ENCODE measurements around the gene AHDC1.

Gene AHDC1

DNA sequence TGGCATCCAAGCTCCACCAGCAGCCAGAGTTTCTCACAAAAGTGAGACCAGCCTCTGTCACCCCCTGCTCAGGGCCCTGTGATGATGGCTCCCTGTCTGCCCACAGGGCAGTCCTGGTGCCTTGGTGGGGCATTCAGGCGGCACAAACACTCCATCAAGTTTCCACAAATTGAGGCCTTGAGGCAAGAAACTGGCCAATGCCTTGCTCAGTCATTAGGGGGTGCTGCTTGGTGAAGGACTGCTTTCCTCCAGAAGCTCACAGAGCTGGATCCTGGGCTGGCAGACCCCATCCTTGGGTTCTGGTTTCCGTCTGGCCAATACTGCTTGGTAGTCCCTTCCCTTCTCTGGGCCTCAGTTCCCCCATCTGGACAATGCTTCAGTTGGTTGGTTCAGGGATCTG is 12.5 kb upstream of the AHDC1 start:
- no peak for DNase-seq (ENCODE audit: low spot score)
- TF ChIP-seq CTCF (IDR thresholded peaks at IDR 0.05; ENCODE audit: extremely low read depth, missing control alignments) = no peak

DNA sequence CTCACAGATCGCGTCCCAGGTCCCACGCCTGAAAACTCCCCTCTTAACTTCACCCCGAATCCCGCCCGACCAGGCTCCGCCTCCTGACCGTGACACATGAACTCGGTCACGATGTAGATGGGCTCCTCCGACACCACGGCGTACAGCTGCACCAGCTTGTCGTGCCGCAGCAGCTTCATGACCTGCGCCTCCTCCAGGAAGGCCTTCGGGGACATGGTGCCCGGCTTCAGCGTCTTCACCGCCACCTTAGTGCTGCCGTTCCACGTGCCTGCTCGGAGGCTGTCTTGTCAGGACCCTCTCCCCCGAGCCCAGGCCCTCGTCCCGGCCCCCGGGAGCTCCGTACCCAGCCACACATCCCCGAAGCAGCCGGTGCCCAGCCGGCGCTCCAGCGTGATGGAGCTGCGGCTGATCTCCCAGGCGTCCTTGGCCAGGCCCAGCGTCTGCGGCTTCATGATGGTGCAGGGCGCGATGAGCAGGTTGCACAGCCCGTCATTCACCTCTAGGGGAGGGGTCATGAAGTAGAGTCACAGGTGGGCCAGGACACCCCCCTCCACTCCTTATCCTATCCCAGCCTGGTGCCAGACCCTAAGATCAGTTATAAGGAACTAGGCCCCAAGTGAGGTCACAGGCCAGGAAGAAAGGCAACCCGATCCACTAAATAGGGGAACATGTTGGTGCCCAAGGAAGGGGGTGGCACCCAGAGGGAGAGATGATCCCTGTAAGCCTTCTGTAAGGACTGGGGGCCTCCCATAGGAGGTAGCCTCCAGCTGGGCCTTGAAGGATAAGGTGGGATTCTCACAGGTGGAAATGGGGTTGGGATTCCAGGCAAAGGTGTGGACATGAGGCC is 11.6 kb upstream of the AHDC1 start:
- no peak for TF ChIP-seq CTCF (IDR thresholded peaks at IDR 0.05; ENCODE audit: extremely low read depth, missing control alignments)

GRCh38 chr1:27614625-27615344 is 10.8 kb upstream of the AHDC1 start:
- TF ChIP-seq CTCF (IDR thresholded peaks at IDR 0.05; ENCODE audit: extremely low read depth, missing control alignments) = no peak
- DNase-seq (ENCODE audit: low spot score) = no peak

More for the DNA sequence above, 11.6 kb upstream of the AHDC1 start:
- DNase-seq (ENCODE audit: low spot score) = no peak

- DNase-seq (ENCODE audit: low spot score) = no peak
- TF ChIP-seq CTCF (IDR thresholded peaks at IDR 0.05; ENCODE audit: extremely low read depth, missing control alignments) = no peak
These were observed 10.2 kb upstream of the AHDC1 start for GRCh38 chr1:27614043-27614624.

DNA sequence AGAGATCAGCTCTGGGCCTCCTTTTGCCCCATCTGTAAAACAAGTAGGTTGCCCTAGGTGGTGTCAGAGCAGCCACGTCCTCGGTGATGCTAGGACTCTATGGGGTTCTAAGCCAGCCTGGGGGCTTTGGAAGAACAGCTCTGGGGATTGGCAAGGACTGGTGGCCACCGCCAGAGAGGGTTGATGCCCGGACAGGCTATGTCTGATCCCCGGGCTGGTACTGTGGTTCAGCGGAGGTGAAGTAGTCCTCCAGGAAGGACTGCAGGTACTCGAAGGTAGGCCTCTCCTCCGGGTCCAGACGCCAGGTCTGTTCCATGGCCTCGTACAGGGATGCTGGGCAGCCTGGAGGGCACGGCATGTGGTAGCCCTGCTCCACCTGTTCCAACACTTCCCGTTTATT is 8.8 kb upstream of the AHDC1 start:
- no peak for TF ChIP-seq CTCF (IDR thresholded peaks at IDR 0.05; ENCODE audit: extremely low read depth, missing control alignments)

GRCh38 chr1:27611450-27611849 is 7.5 kb upstream of the AHDC1 start:
- no peak for DNase-seq (ENCODE audit: low spot score)
- no peak for TF ChIP-seq CTCF (IDR thresholded peaks at IDR 0.05; ENCODE audit: extremely low read depth, missing control alignments)

More for the DNA sequence above, 8.8 kb upstream of the AHDC1 start:
- DNase-seq (ENCODE audit: low spot score) = no peak

Data from GM20000 (cell line).